Activated CD4-positive, alpha-beta T cell treated with anti-CD3 and anti-CD28 coated beads for 1 hour (primary cell): ENCODE data around the gene PEX14.

Source experiments
- DNase-seq: peaks from one replicate; pipeline ENCODE4 v3.0.0-alpha.2; 2020

The PEX14 gene

DNA sequence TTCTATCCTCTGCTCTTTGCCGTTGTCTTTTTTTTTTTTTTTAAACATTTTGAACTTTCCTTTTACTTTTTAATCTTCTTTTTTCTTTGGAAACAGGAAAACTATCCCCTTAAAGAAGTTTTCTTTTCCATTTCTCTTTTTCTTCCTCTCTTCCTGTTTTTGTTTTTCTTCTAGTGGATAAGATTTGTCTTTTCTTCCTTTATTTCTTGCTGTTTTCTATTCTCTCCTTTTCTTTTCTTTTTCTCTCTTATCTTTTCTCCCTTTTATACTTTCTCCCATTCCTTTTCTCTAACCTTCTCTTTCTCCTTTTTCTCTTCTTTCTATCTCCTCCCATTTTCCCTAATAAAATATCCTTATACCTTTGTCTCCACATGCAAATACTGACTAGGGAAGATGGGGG, 46.2 kb downstream of the PEX14 start:
- DNase-seq, result no peak

DNA sequence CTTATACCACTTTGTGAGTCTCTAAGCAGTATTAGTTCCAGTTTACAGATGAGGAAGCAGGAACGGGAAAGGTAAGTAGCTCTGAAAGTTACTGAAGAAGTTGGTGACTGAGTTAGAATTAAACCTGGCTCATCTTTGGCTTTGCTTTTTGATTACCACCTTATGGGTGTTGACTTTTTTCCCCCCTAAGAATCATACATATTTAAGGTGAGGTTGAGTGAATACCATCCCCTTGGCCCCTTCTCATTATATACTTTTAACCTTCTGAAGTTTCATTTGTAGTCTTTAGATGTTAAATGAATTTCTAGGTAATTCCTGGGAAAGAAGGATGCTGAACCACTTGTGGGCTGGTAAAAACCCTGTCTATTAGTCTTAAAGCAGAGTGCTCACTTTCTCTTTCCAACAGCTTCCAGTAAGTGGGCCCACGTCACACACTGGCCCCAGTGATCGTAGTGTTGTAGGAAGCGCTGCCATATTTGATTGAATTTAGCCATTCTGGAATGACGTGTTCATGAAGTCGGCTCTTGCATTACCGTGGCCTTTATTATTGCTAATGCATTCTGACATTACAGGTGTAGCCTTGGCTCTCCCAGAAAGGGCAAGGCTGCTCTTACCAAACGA, 46.9 kb downstream of the PEX14 start:
- no peak for DNase-seq

DNA sequence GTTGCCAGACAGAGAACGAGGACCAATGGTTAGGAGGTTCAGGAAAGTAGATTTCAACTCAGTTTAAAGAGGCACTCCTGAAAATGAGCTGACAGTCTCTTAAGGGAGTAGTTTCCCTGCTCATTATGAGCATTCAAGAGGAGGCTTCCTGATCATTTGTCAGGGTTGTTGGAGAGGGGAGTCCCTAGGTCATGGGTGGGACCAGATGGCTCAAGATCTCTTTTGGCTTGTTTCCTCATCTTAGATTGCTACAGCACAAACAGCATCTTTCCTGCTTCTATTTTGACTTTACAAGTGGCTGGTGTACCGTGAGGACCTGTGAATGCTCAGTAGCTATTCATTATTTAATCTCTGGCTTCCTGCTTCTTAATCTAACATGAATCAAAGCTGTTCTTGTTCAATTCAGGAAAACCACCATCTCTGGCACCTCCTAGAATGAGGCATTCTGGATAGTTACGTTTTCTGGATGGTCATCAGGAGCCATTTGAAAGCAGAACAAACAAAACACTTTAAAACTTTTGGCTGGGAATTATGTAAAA, 47.6 kb downstream of the PEX14 start:
- DNase-seq, result no peak

DNA sequence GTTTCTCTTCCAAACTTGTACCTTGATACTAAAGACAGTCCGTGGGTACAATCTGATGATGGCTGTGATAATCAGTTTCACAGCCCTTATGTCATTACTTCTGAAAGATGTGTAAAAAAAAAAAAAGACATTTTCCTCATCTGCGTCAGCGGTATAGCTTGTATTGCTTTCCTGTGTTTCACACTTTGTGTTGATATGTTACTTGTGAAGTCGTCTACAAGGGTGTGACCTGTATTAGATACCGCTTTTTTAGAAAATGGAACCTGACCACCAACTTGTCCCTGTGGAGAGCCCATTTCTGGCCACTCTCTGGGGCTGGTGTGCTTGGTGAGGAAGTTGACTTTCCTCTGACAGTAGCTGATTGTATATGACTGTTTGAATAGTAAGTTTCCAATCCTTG, 50.5 kb downstream of the PEX14 start:
- no peak for DNase-seq

DNA sequence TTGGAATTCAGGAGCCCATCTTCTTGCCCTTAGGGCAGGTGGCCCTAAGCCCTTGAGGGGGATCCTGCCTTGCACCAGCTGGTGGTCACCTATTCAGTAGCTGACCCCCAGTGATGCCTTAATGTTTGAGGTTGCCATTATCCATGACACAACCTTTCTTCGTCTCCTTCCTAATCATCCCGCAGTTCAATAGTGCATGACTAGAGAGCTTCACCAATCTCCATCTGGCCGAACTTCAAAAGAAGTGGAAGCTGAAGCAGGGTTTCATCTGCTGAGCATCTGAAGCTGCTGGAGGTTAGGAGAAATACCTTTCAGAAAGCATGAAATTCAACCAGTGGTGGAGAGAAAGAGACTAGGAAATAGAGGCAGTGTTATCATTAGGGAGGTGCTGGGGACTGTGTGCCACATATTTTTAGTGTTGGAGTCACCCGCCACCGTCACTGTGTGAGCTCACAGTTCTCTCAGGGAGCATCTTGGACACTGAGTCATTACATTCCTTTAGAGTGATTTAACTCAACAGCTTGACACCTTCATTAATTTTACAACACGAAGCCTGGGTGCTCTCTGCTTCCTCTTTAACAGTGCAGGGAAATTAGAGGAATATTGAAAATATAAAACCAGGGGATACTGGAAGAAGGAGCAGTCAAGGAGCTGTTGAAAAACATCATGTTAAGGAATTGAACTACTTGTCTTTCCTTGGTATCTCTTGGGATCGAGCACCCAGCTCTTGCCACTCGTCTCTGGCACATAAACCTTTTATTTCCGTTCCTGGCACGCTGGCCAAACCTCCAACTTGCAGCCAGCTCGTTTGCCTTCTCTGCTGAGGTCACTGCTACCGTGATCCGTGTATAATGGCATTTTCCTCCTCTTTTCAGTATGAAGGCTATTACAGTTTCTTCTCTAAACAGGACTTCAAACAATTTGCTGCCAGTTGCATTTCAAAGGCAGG, 53.6 kb downstream of the PEX14 start:
- no peak for DNase-seq

DNA sequence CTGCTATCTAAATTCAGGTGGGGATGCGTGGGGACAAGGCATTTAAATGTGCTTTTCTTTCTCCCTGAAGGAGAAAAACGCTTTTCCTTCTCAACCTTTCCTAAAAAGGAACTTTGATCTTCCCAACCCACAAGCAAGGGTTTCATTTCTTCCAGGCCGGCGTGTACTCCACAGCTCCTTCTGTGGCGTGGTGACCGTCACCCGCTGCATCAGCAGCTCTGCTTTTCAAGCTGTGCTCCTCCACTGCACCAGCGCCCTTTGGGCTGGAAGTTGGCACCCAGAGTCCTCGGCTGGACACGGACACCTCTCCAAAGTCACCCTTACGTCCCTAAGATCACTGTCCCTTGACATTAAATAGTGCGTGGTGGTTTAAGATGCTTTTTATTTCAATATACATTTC, 54.3 kb downstream of the PEX14 start:
- no peak for DNase-seq

DNA sequence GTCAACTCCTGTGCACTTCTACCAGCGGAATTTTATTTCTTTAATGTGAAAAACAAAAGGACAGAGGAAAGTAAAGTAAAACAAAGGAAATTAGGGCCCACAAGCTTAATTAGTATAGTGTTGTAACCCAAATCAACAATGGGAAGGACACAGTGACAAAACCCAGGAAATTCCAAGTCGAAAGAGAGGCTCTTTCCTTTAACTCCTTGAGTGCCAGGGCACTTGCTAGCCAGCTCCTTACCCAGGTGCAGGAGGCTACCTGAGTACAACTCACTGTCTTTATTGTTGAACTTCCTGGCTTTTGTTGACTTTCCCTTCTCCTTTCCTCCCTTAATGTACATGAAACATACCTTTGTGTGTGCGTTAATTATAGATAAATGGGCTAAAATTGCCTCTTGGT, 55.0 kb downstream of the PEX14 start:
- DNase-seq, result no peak

DNA sequence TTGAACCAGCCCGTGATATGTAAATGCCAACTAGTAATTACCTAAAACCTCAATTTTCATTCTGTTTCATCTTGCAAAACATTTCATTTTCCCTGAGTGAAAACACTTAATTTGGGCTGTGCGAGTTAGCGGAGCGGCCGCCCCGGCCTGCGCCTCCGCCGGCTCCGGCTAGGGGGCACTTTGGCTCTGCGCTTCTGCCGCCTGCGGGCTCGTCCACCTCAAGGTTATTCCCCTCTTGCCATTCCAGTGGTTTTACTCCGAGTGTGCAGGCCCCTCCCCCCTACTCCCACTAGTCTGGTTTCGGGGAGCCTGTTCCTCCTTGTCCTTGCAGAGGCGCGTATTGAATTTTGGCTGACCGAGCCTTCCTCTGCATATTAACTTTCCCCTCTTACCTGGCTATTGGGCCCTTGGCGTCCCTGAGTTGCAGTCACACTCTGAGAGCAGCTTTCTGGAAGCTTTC, 55.6 kb downstream of the PEX14 start:
- DNase-seq, result no peak

DNA sequence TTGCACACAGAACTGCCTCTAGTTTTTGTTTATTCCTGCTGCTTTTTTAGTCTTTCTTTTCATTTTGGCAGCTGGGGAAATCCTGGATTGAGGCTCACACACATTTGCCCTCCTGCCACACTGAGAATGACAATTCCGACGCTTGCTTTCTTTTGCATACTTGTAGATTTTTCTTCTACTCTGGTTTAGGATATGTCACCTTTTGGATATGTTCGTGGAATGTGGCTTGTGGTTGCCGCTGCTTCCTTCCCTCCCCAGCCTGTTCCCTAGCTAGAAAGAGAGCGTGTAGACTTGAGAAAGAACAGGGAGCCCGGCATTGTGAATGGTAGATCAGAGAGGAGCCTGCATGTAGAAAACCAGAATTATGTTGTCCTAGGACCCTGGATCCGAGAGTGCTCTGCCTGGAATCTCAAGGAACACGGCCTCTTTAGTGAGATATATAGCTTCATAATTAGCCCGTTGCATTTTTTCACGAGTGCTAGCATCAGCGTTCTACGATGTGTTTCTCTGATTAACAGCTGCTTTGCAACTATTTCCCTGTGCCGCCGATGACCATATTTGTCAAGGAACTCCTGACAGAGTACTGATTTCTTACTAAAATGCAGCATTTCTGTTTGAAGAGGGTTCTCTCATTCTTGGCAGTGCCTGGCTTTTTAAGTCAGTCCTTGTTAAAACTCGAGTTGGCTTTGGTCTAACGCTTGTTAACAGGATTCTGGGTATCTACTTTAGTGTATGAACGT, 56.2 kb downstream of the PEX14 start:
- DNase-seq, result no peak

DNA sequence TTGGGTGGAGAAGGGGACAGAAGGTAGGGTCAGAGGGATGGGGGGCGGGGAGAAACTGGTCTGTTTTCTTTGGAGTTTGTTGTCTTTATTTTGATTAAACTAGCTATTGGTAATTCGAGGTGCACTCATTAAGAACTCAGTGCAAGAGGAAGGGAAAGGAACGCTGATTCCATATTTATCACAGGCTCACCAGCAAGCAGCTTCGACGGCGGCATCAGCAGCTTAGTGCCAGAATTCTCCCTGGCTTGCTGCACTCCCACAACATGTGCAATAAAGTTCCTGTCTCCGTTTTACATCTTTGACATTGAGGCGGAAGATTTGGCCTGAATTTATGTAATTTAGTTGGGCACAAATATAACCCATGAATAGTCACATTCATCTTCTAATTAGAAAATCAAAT, 57.6 kb downstream of the PEX14 start:
- no peak for DNase-seq

DNA sequence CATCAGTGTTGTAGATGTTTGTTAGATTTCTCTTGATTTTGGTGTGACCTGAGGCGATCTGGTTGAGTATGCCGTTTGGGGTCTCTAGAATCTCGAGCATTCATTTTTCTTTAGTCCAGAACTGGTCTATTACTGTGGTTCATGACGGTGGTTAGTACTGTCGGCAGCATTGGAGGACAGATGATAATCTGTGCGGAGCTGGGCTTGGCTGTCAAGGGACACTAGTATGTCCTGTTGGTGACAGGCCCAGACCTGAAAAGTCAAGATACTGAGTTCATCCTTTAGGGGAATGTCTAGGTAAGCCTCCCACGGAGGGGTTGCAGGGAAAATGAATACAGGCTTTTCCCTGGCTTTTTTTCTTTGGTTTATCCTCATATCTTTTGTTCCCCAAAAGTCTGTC, 59.8 kb downstream of the PEX14 start:
- no peak for DNase-seq

DNA sequence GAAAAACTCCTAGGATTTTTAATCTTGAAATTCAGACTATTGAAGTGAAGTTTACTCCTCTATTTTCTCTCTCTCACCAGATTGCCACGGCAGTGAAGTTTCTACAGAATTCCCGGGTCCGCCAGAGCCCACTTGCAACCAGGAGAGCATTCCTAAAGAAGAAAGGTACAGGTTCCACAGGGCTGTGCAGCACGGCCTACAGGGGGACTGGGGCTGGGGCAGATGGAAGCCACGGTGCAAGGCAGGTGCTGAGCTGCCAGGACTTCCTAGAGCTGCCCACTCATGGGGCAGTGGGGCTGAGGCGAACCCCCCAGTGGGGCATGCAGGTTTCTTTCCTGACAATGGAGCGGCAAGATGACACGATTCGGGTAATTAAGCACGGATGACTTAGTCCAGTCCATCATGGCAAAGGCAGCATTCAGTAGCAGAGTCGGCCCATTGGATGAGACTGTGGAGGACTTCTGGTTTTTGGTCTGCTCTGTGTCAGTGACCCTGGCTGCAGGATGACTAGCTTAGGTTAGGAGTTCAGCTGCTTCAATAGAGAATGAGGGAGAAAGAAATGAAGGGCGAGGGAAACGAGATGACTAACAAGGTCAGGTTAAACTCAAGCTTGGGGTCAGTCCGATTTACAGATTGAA, 61.5 kb downstream of the PEX14 start:
- DNase-seq, result no peak

DNA sequence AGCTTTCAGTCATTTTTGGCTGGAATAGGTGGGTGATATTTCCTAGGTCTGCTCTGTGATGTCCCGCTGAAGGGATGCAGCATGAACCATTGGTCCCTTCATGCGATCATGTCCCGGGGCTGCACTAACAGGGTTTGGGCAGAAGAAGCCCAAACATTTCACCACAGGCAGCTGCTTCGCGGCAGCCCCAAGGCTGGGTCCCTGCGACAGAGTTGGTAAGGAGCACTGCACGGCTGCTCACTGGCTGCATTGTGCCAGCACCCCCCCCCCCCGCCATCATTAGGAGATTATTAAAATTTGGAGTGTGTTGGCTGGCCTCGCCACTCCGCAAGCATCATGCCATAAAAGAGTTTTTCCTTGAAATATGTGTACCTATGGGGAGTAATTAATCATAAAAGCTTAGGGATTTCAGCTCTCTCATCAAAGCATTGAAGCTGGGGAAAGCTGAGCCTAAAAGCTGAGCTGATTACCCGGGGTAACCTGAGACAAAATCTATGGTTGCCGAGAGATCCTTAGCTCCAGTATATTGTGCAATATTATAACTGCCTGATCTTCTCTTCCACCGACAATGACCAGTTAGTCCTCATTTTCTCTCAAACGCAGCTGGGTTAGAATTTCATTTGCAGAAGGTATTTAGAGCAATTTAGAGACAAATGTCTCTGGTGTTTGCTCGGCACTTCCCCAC, 62.5 kb downstream of the PEX14 start:
- no peak for DNase-seq

DNA sequence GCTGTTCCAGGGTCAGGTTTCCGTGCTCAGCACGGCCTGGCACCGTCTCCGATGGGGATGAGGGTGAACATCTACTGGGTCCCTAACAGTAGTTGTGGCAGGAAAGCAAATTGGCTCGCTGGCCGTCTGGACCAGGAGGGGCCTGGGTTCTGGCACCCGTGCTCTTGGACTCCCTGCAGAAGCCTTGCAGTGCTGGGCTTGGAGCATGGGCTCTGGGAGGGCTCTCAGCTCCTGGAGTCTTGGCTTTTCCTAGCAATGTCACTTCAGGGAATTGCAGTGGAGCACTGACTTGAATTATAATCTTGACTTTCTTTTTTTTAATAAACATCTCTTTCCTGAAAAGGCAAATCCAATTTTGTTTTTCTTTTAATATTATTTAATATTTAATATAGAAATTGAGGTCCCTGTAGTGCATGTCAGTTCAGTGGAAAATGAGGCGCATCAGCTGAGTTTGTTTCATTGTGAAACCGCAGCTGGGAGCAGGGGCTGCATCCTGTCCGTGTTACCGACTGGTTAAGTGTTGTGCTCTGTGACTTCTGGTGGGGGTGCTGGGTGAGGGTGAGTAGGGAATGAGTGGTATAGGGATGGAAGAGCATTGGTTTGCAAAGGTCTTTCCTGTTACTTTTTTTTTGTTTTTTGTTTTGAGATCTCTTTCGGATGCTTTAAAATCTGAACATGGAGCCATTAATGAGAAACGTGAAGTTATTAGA, 64.1 kb downstream of the PEX14 start:
- no peak for DNase-seq

DNA sequence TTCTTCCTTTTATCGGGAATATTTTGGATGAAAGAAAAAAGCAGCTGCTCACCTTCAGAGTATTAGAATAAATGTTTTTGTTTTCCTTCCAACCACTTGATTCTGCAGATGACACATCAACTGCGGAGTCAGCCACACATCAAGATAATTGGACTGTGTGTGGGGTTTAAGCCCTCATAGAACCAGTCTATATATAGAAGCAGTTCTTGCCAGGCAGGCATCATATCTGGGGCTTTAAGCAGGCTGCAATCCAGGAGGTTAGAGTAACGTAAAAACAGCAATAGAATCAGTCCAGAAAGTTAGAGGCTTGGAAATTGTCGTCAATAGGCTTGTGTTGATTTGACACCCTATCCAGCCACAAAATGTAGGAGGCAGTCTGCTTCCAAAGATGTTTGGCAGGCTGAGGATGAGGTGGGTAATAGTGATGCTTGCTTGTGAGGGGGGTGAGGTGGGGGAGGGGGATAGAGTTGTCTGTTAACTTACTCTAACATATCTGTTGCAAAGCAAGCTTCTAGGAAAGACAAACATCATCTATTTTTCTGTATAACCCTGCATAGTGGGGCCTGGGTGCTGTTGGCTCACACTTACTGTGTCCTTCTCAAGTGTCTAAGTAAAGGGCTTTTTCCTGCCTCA, 64.8 kb downstream of the PEX14 start:
- no peak for DNase-seq

DNA sequence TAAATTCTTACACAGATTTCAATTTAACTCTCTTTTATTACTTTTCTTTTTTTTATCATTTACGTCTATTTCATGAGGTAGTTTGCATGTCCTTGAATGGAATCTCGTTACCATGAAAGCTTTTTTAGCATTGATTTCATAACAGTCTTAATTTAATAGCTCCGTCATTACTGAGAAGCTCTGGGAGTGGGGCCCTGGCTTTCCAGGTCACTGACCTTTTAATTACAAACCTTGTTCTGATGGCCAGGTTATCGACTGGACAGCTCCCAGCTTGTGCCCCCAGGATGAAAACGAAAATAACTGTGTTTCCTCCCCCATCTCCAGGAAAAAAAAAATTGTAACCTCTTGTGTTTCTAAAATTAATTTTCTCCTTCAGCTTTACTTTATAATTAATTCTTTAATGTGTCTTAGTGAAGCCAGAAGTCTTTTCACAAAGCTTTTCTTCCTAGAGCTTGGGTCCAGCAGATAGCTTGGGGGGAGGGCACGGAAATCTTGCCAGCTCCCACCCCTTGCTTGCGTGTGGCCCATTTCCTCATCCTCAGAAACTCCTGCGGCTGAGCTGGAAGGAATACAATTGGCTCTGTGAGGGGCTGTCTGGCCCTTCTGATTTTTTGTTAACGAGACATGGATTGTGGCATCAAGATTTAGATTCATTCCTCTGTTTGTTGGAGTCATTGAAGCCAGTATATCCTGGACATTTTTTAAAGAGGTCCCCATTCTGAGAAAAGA, 65.7 kb downstream of the PEX14 start:
- no peak for DNase-seq

DNA sequence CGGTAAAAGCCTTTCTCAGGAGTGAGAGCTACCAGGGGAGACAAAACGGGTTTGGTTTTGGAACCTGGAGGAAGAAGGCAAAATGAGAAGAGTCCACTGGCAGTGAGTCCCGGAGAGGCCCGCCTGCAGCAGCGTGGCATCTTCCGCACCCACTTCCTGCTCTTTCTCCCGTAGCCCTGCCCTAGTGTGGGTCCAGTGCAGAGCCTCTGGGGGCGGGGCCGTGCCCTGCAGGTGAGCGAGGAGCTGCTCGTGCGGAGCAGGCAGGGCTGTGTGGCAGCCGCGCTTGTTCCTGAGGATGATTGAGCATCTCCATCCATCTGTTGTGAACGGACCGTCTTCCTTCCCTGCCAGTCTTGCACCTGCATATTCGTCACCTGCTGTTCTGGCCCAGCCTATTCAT, 66.5 kb downstream of the PEX14 start:
- no peak for DNase-seq

DNA sequence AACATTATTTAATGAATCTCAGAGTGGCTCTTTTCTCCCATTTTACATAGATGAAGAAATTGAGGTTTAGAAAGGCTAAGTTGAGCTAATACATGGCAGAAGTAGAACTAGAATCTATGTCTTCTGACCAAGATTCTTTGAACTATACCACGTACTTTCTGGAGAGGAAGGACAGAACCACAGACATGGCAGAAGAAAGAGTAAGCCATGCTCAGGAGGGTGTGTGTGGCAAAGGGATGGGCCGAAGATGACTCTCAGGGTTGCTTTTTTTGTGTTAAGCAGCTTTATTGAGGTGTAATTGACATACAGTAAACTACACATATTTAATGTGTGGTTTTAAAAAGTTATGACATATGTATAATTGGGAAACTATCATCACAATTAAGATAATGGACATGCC, 69.5 kb downstream of the PEX14 start:
- DNase-seq, result no peak

DNA sequence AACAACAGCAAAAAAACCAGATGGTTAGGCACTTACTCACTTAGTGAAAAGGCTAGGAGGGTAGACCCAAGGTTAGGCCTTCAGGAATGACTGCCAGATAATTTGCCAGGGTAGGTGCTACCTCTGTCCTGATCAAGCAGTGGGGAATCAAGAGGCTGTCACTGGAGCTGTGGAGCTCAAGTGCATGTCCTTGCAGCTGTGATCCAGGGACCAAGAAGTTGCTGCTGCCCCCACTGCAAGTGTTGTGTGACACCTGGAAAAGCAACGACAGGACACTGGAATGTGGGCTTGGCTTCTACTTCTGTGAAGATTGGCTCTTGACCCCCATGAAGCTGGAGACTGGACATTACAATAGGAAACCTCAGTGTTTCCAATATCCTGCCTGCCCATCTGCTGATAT, 72.1 kb downstream of the PEX14 start:
- DNase-seq, result no peak

DNA sequence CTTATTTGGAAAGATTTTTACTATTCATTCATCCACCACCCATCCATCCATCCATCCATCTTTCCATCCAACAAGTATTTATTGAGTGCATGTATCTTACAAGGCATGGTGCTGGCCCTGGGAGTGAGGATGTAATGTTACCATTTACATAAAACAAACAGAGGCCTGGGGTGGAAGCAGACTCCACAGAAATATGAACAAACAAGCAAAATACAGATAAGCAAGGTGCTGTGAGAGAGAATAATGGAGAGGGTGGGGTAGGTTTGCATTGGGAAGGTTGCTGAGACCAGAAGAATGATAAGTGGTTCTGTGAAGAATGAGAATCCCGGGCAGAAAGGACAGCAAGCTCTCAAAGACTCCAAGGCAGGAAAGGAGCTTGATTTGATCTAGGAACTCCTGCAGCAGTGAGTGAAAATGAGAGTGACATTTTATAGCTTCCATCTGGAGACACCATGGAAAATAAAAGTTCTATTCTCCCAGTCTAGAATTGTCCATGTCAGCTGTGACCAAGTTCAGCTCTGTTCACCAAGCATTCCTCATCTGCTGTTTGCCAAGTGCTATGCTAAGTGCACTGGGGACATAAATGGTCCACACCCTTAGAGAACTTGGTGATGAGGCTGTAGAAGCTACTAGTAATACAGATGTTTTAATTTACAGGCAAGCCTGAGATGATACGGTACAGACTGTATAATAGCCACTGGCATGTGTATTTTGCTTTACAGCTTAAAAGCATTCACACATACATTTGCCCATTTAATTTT, 75.3 kb downstream of the PEX14 start:
- no peak for DNase-seq
